B cell (primary cell): ENCODE results near the gene PHF21B. TPM values are rescaled to one million over a fixed set of nuclear protein-coding genes. Genes with fewer than 3 reads are reported as not detected.

Experiments
- ATAC-seq: fragments of 200-7000 bp; cut with Tn5 transposase; one replicate; pipeline ENCODE4 v1.10.0; 2021; ENCODE audit warnings: low read depth, mild to moderate bottlenecking, moderate number of reproducible peaks, moderate library complexity
- CTCF ChIA-PET: fragments of 350-600 bp; sonication (Branson Sonifier 250); formaldehyde crosslinking; loops from one replicate; lab custom pipeline; 2021; ENCODE audit warnings: antibody characterized with exemption, inconsistent platforms; lab: Charles Lee
- POLR2A ChIA-PET: fragments of 350-600 bp; sonication (Branson Sonifier 250); formaldehyde crosslinking; loops from one replicate; lab custom pipeline; 2021; ENCODE audit warnings: antibody characterized with exemption; lab: Charles Lee
- DNase-seq: peaks from one replicate; pipeline ENCODE4 v3.0.0; 2013
- H2AFZ ChIP-seq: 2 replicates; pipeline ENCODE4 v1.6.1; 2012; ENCODE audit warnings: mild to moderate bottlenecking, low read depth, low read length; ENCODE audit not compliant: insufficient read depth, poor library complexity, severe bottlenecking
- H3K27ac ChIP-seq, 2 donors: 1 replicate in 1 of 2; 2 replicates in 1 of 2; pipeline ENCODE4 v1.5.1; 2012 to 2013; ENCODE audit warnings: low read length in 2 of 2, mild to moderate bottlenecking in 2 of 2, moderate library complexity in 1 of 2
- H3K27me3 ChIP-seq, 4 experiments: fragments of 200-600 bp in 1 of 4; sonication (generic) in 1 of 4; replicated peaks in 1 of 4; 1 replicate in 2 of 4; 2 replicates in 2 of 4; pipeline versions ENCODE4 v1.6.1 to v1.7.0; 2013 to 2016; ENCODE audit warnings: low read length in 3 of 4, mild to moderate bottlenecking in 2 of 4, mixed read lengths in 1 of 4, moderate library complexity in 1 of 4; ENCODE audit not compliant: insufficient read depth in 4 of 4, control insufficient read depth in 3 of 4; ENCODE audit errors: control extremely low read depth in 1 of 4
- H3K36me3 ChIP-seq, 2 experiments: replicated peaks in 1 of 2; 1 replicate in 1 of 2; 2 replicates in 1 of 2; pipeline versions ENCODE4 v1.6.1 to v1.7.1; 2013; ENCODE audit warnings: low read length in 1 of 2; ENCODE audit not compliant: insufficient read depth in 2 of 2, control insufficient read depth in 1 of 2; ENCODE audit errors: control extremely low read depth in 1 of 2, extremely low read depth in 1 of 2
- H3K4me1 ChIP-seq, 2 donors: fragments of 200-600 bp in 1 of 2; sonication (generic) in 1 of 2; 1 replicate in 1 of 2; 2 replicates in 1 of 2; pipeline versions ENCODE4 v1.5.1 to v1.6.1; 2013 to 2017; ENCODE audit warnings: low read length in 2 of 2; ENCODE audit not compliant: control insufficient read depth in 2 of 2, insufficient read depth in 2 of 2
- H3K4me2 ChIP-seq: replicated peaks from 2 replicates; pipeline ENCODE3; 2012; ENCODE audit warnings: mild to moderate bottlenecking, low read depth, low read length; ENCODE audit not compliant: poor library complexity, severe bottlenecking
- H3K4me3 ChIP-seq, 5 experiments: fragments of 200-600 bp in 1 of 5; sonication (generic) in 1 of 5; 1 replicate in 3 of 5; 2 replicates in 2 of 5; pipeline versions ENCODE4 v1.5.1 to v1.7.0; 2011 to 2016; ENCODE audit warnings: low read length in 4 of 5, mild to moderate bottlenecking in 4 of 5, low read depth in 2 of 5, control low read depth in 1 of 5, moderate library complexity in 1 of 5; ENCODE audit not compliant: insufficient read depth in 1 of 5; ENCODE audit errors: control extremely low read depth in 1 of 5, extremely low read depth in 1 of 5
- H3K79me2 ChIP-seq: fragments of 200-600 bp; sonication (generic); one replicate; pipeline ENCODE4 v1.6.0; 2016; ENCODE audit warnings: low read length; ENCODE audit not compliant: control insufficient read depth, insufficient read depth
- H3K9ac ChIP-seq: fragments of 200-600 bp; sonication (generic); 2 replicates; pipeline ENCODE4 v1.6.1; 2017; ENCODE audit warnings: mild to moderate bottlenecking, low read length, moderate library complexity
- H3K9me3 ChIP-seq, 3 donors: one replicate each; pipeline versions ENCODE4 v1.6.1 to v1.7.1; 2013; ENCODE audit warnings: low read length in 2 of 3; ENCODE audit not compliant: control insufficient read depth in 2 of 3, insufficient read depth in 1 of 3; ENCODE audit errors: control extremely low read depth in 1 of 3
- H4K20me1 ChIP-seq: 2 replicates; pipeline ENCODE4 v1.6.0; 2012; ENCODE audit warnings: mild to moderate bottlenecking, low read length; ENCODE audit not compliant: insufficient read depth, control insufficient read depth, poor library complexity, severe bottlenecking
- H3K27ac Mint-ChIP-seq: one replicate; pipeline ENCODE4 v1.8.0; 2021; ENCODE audit warnings: mixed read lengths
- H3K27me3 Mint-ChIP-seq: one replicate; pipeline ENCODE4 v1.8.0; 2021; ENCODE audit warnings: mixed read lengths
- H3K4me1 Mint-ChIP-seq: one replicate; pipeline ENCODE4 v1.8.0; 2021; ENCODE audit warnings: mixed read lengths
- H3K4me3 Mint-ChIP-seq: one replicate; pipeline ENCODE4 v1.8.0; 2021; ENCODE audit warnings: mixed read lengths
- H3K9me3 Mint-ChIP-seq: one replicate; pipeline ENCODE4 v1.8.0; 2022; ENCODE audit warnings: mixed read lengths; ENCODE audit not compliant: insufficient read depth
- CTCF ChIP-seq: fragments of 200-600 bp; IDR thresholded peaks from one replicate; pipeline ENCODE4 v1.8.0; 2022; ENCODE audit warnings: antibody characterized with exemption, mild to moderate bottlenecking
- EZH2 ChIP-seq: IDR thresholded peaks from 2 replicates; pipeline ENCODE4 v1.6.1; 2012; ENCODE audit warnings: borderline replicate concordance, low read depth, mild to moderate bottlenecking, moderate library complexity, low read length; ENCODE audit not compliant: insufficient read depth, poor library complexity, severe bottlenecking
- WGBS: methylation state at CpG from one replicate; pipeline ENCODE4 v1.1.5; 2013; ENCODE audit warnings: missing lambda C conversion rate; ENCODE audit not compliant: insufficient coverage; 5-methylcytosine and 5-hydroxymethylcytosine counted together
- intact Hi-C: fragments of 100-400 bp; cut with micrococcal nuclease; formaldehyde crosslinking; loops from one replicate; pipeline ENCODE4 v1.10.0; 2022
- polyA plus RNA-seq: library from polyadenylated mRNA; depleted of rRNA; stranded (reverse); fragments of >200 nt; gene quantifications from 2 replicates; pipeline ENCODE4 v1.2.3, GENCODE V29; 2012
- total RNA-seq, 2 donors: library from RNA; stranded (reverse); fragments of 120-200 nt in 1 of 2; gene quantifications; 1 replicate in 1 of 2; 2 replicates in 1 of 2; pipeline versions ENCODE4 v1.2.3 to v1.2.4, GENCODE V29; 2013 to 2022

The PHF21B gene
- total and polyA plus RNA-seq, 2 donors (not counting 1 experiment from before 2014, with no cell fraction given), result not detected

DNA sequence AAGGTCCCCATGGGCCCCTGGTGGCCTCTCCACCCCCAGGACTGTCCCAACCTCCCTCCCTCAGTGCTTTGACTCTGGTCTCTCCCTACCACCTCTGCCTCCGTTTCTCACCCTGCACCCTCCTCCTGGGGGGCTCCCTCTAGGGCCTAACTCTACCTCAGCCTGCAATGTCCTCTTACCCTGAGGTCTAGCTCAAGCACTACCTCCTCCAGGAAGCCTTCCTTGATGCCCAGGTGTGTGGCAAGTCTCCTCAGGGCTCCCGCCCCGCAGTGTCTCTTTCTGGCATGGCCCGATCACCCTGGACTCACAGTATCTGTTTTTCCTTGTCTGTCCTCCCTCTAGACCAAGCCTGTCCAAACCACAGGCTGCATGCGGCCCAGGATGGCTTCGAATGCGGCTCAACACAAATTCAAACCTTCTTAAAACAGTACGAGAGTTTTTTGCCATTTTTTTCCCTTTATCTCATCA lies 90.8 kb downstream of the PHF21B start:
- Histone ChIP-seq H3K4me1 (no peaks in the 10 kb centered on the region), H3K9me3 (peaks cover 0 to 3% (median 0%) of the 10 kb centered on the region in 3 donors), H3K27me3 (no peaks in the 10 kb centered on the region), H3K36me3 (no peaks in the 10 kb centered on the region), H3K4me3 (no peak overlapping the region), H4K20me1 (no peaks in the 10 kb centered on the region), H3K27ac (no peak overlapping the region), H2AFZ (no peak overlapping the region), H3K4me2 (no peak overlapping the region), H3K9ac (no peak overlapping the region), H3K79me2 (no peaks in the 10 kb centered on the region)
- Mint-ChIP-seq H3K4me1 (no peaks in the 10 kb centered on the region), H3K27me3 (peaks cover 3% of the 10 kb centered on the region), H3K9me3 (no peaks in the 10 kb centered on the region), H3K4me3 (no peak overlapping the region), H3K27ac (no peak overlapping the region)
- intact Hi-C loops, result no loop called here
- 93% methylated on average over 4 of the region's 8 CpGs for WGBS
- ChIA-PET POLR2A (no interaction called here), CTCF (no interaction called here)
- no peak for DNase-seq
- no peak for ATAC-seq
- TF ChIP-seq EZH2 (no peak), CTCF (no peak)

GRCh38 chr22:44918166-44918924 lies 91.5 kb downstream of the PHF21B start:
- no peak for TF ChIP-seq EZH2
- TF ChIP-seq CTCF, result no peak
- Histone ChIP-seq H3K4me2 (no peak overlapping the region), H2AFZ (no peak overlapping the region), H3K9me3 (peaks cover 0 to 3% (median 0%) of the 10 kb centered on the region in 3 donors), H3K27me3 (no peaks in the 10 kb centered on the region), H4K20me1 (no peaks in the 10 kb centered on the region), H3K4me1 (no peaks in the 10 kb centered on the region), H3K9ac (no peak overlapping the region), H3K36me3 (no peaks in the 10 kb centered on the region), H3K79me2 (no peaks in the 10 kb centered on the region), H3K27ac (no peak overlapping the region), H3K4me3 (no peak overlapping the region)
- POLR2A ChIA-PET, result no interaction called here
- no peak for DNase-seq
- 84% methylated on average over 18 of the region's 18 CpGs for WGBS
- Mint-ChIP-seq H3K4me1 (no peaks in the 10 kb centered on the region), H3K27me3 (peaks cover 3% of the 10 kb centered on the region), H3K9me3 (no peaks in the 10 kb centered on the region), H3K27ac (no peak overlapping the region), H3K4me3 (no peak overlapping the region)
- CTCF ChIA-PET, result no interaction called here
- no peak for ATAC-seq
- intact Hi-C loops, result no loop called here
